Esophagus muscularis mucosa (tissue), 4 donors: ENCODE results near the gene ALOX12B.

Experiments
- EP300 ChIP-seq: sonication (generic); formaldehyde crosslinking; IDR thresholded peaks from one replicate; pipeline ENCODE4 v1.6.1; 2017; ENCODE audit warnings: antibody characterized with exemption
- POLR2A ChIP-seq: fragments of 450-650 bp; IDR thresholded peaks from one replicate; pipeline ENCODE4 v1.6.1; 2017; ENCODE audit warnings: antibody characterized with exemption, moderate library complexity, mild to moderate bottlenecking, low read depth
- POLR2AphosphoS5 ChIP-seq, 2 donors: sonication (generic); formaldehyde crosslinking; IDR thresholded peaks; one replicate each; pipeline ENCODE4 v1.6.1; 2017; ENCODE audit warnings: antibody characterized with exemption in 2 of 2
- TF ChIP-seq, protein P1 (sequence below), 3 experiments: fragments of 200-600 bp in 2 of 3; fragments of 450-650 bp in 1 of 3; sonication (generic) in 2 of 3; IDR thresholded peaks; one replicate each; pipeline ENCODE4 v1.5.1; 2017 to 2019; ENCODE audit warnings: antibody characterized with exemption in 3 of 3, mild to moderate bottlenecking in 2 of 3, moderate library complexity in 1 of 3

GRCh38 chr17:8084250-8084649, 3.3 kb downstream of the ALOX12B start:
- TF ChIP-seq, protein P1, sequence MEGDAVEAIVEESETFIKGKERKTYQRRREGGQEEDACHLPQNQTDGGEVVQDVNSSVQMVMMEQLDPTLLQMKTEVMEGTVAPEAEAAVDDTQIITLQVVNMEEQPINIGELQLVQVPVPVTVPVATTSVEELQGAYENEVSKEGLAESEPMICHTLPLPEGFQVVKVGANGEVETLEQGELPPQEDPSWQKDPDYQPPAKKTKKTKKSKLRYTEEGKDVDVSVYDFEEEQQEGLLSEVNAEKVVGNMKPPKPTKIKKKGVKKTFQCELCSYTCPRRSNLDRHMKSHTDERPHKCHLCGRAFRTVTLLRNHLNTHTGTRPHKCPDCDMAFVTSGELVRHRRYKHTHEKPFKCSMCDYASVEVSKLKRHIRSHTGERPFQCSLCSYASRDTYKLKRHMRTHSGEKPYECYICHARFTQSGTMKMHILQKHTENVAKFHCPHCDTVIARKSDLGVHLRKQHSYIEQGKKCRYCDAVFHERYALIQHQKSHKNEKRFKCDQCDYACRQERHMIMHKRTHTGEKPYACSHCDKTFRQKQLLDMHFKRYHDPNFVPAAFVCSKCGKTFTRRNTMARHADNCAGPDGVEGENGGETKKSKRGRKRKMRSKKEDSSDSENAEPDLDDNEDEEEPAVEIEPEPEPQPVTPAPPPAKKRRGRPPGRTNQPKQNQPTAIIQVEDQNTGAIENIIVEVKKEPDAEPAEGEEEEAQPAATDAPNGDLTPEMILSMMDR (IDR thresholded peaks at IDR 0.05): no peak
- no peak for TF ChIP-seq POLR2AphosphoS5 (IDR thresholded peaks at IDR 0.05)
- TF ChIP-seq POLR2A: no peak
- TF ChIP-seq EP300: no peak
